GM18519 (cell line): ENCODE data around the gene PRR20B.
"Not testable (repeated sequence)": the region's sequence is repeated elsewhere in the genome, so short reads cannot be mapped to it uniquely, and the experiment has no call there.

Experiments used
- ATAC-seq: cut with Tn5 transposase; IDR thresholded peaks from one replicate; pipeline ENCODE4 v1.9.1; 2021; ENCODE audit warnings: mild to moderate bottlenecking, moderate library complexity; ENCODE audit not compliant: unreplicated experiment, low FRiP score

Gene PRR20B

DNA sequence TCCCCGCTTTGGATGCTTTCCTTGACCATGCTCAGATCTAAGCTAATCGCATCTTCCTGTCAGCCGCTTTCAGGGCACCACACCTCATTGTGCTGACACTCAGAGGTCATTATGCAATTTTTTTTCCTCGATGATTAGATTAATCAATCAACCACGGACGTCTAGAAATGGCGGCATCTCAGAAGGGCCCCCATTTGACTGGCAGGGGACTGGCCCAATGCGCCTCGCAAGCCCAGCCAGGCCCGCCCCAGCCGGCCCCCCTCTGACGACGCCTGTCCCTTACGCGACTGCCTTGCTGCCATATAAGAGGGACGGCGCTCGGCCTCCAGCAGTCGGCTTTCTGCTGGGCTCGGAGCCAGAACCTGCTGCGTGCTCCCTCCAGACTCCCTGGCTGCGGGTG lies at the start of gene PRR20B:
PRR20B (plus strand) TSS at position 301 of the 400 bp plus-strand sequence. CDS start 387 bp downstream, outside the sequence.
- ATAC-seq: not testable (repeated sequence)

DNA sequence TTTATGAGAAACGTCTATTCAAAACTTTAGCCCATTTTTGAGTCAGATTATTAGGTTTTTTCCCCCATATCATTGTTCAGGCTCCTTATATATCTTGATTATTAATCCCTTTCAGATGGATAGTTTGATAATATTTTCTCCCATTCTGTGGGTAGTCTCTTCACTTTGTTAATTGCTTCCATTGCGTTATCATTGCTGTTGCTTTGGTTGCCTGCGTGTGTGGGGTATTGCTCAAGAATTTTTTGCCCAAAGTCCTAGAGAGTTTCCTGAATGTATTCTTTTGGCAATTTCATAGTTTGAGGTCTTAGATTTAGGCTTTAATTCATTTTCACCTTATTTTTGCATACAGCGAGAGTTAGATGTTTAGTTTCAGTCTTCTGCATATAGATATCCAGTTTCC lies 32.3 kb upstream of the PRR20B start:
- ATAC-seq: no peak

- ATAC-seq: no peak
Observed at GRCh38 chr13:57123681-57124080, 23.6 kb upstream of the PRR20B start.

DNA sequence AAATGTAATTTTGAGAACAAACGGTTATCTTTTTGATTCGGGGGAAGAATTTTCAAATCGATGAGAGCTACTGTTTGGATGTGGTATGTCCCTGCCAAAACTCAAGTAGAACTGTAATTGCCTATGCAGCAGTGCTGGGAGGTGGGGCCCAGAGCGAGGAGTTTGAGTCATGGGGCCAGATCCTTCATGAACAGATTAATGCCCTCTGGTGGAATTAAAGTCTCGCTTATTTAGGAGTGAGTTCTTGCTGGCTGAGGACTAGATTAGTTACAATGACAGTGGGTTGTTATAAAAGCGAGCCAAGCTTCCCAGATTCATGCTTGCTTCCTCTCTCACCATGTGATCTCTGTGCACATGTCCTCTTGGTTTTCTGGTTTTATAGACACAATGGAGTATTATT lies 18.4 kb upstream of the PRR20B start:
- ATAC-seq: no peak

DNA sequence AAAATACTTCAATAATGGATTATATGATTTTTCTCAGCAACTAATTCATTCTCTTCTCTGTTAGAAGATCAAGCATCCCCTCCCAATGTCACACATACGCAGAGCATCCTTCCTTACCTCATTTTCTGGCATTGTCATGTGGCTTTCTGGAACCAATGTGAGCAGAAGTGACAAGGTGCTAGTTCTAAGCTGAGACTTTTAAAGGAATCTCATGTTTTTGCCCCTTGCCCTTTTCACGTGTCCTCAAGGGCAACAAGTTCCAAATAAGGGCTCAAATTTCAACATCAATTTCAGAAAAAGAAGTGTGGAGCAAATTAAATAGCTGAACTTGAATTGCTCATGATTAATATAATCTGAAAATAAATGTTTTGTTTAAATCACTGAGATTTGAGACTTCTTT lies 11.2 kb upstream of the PRR20B start:
- ATAC-seq: no peak

- no peak for ATAC-seq
Observed at GRCh38 chr13:57137585-57137984, 9.7 kb upstream of the PRR20B start.

GRCh38 chr13:57138988-57139387 lies 8.3 kb upstream of the PRR20B start:
- no peak for ATAC-seq

DNA sequence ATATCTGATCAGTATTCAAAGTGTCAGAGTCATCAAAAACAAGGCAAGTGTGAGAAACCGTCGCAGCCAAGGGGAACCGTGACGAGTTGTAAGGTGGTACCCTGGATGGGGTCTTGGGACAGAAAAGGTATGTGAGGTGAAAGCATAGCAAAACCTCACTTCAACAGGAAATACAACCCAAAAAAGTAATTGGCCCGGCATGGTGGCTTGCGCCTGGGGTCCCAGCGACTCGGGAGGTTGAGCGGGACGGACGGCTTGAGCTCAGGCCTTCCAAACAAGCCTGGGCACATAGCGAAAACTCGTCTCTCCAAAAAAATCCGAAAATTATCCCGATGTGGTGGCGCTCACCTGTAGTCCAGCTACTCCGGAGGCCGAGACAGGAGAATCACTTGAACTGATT lies 7.5 kb upstream of the PRR20B start:
- ATAC-seq: not testable (repeated sequence)

DNA sequence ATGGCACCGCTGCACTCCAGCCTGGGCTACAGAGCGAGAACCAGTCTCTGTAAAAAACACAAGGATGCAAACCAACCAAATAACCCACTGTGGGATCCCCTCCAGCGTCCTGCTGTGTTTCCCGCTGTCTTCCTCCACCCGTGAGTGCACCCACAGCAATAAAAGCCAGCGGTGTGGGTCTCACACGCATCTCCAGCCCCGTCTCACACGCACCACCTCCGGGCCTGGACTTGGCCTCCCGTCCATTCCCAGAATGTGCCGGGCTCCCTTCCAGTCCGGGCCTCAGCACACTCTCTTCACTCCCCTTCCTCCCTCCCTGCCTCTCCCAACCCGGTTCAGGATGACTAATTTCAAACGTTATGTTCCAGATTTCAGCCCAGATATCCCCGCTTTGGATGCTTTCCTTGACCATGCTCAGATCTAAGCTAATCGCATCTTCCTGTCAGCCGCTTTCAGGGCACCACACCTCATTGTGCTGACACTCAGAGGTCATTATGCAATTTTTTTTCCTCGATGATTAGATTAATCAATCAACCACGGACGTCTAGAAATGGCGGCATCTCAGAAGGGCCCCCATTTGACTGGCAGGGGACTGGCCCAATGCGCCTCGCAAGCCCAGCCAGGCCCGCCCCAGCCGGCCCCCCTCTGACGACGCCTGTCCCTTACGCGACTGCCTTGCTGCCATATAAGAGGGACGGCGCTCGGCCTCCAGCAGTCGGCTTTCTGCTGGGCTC lies 6.9 kb upstream of the PRR20B start, which contains the start of gene PRR20A:
PRR20A (plus strand) TSS at position 684 of the 734 bp plus-strand sequence. CDS start 387 bp downstream, outside the sequence.
- not testable (repeated sequence) for ATAC-seq

- ATAC-seq: not testable (repeated sequence)
Observed at GRCh38 chr13:57148106-57148505, 818 bp downstream of the PRR20B start.

- ATAC-seq: not testable (repeated sequence)
Observed at GRCh38 chr13:57153761-57154160, 6.5 kb downstream of the PRR20B start, which contains the start of gene PRR20C. Gene PRR20C (plus strand): TSS chr13:57154061. CDS start chr13:57154448, 387 bp downstream.

GRCh38 chr13:57160332-57160731 lies 13.0 kb downstream of the PRR20B start, which contains the start of gene PRR20D:
Gene PRR20D (plus strand): TSS chr13:57160632. CDS start chr13:57161019, 387 bp downstream.
- ATAC-seq: not testable (repeated sequence)

GRCh38 chr13:57166897-57167296 lies 19.6 kb downstream of the PRR20B start, which contains the start of gene PRR20E:
Gene PRR20E (plus strand): TSS chr13:57167197. CDS start chr13:57167584, 387 bp downstream.
- ATAC-seq: not testable (repeated sequence)

GRCh38 chr13:57191667-57192066 lies 44.4 kb downstream of the PRR20B start:
- no peak for ATAC-seq
